HG03039 (cell line): Measurements from ENCODE around the gene TMEM108.

Experiments
- ATAC-seq: cut with Tn5 transposase; IDR thresholded peaks from one replicate; pipeline ENCODE4 v1.9.1; 2021; ENCODE audit warnings: mild to moderate bottlenecking, moderate library complexity; ENCODE audit not compliant: unreplicated experiment

TMEM108 gene

GRCh38 chr3:133053532-133053931, 15.3 kb downstream of the TMEM108 start:
- no peak for ATAC-seq

- ATAC-seq: no peak
Observed at GRCh38 chr3:133054586-133054985, 16.4 kb downstream of the TMEM108 start.

- no peak for ATAC-seq
Observed at GRCh38 chr3:133055339-133055738, 17.1 kb downstream of the TMEM108 start.

- ATAC-seq: no peak
Observed at GRCh38 chr3:133058243-133058642, 20.1 kb downstream of the TMEM108 start.

GRCh38 chr3:133058831-133059230, 20.6 kb downstream of the TMEM108 start:
- ATAC-seq: no peak

- no peak for ATAC-seq
Observed at GRCh38 chr3:133065193-133065961, 27.2 kb downstream of the TMEM108 start.

GRCh38 chr3:133066026-133066425, 27.8 kb downstream of the TMEM108 start:
- no peak for ATAC-seq

- ATAC-seq: no peak
Observed at GRCh38 chr3:133069556-133070286, 31.5 kb downstream of the TMEM108 start.

- no peak for ATAC-seq
Observed at GRCh38 chr3:133074977-133075376, 36.8 kb downstream of the TMEM108 start.

- ATAC-seq: no peak
Observed at GRCh38 chr3:133077688-133078087, 39.5 kb downstream of the TMEM108 start.

GRCh38 chr3:133079621-133080020, 41.4 kb downstream of the TMEM108 start:
- no peak for ATAC-seq

GRCh38 chr3:133081016-133081415, 42.8 kb downstream of the TMEM108 start:
- ATAC-seq: no peak

GRCh38 chr3:133083395-133083794, 45.2 kb downstream of the TMEM108 start:
- no peak for ATAC-seq

GRCh38 chr3:133089906-133090485, 51.8 kb downstream of the TMEM108 start:
- no peak for ATAC-seq

- ATAC-seq: no peak
Observed at GRCh38 chr3:133092681-133093080, 54.5 kb downstream of the TMEM108 start.

GRCh38 chr3:133093366-133093765, 55.2 kb downstream of the TMEM108 start:
- ATAC-seq: no peak

- no peak for ATAC-seq
Observed at GRCh38 chr3:133096900-133097613, 58.9 kb downstream of the TMEM108 start.

- ATAC-seq: no peak
Observed at GRCh38 chr3:133103706-133104105, 65.5 kb downstream of the TMEM108 start.

GRCh38 chr3:133106169-133106568, 68.0 kb downstream of the TMEM108 start:
- ATAC-seq: no peak

GRCh38 chr3:133112666-133113065, 74.5 kb downstream of the TMEM108 start:
- no peak for ATAC-seq

- no peak for ATAC-seq
Observed at GRCh38 chr3:133113526-133113925, 75.3 kb downstream of the TMEM108 start.
